HEK293 (cell line): Measurements from ENCODE around the gene CTIF.

Experiments
- CTCF ChIA-PET: fragments of 350-600 bp; formaldehyde crosslinking; extraction: SDS; loops from one replicate; lab custom pipeline; 2021; ENCODE audit warnings: antibody characterized with exemption; lab: Yijun Ruan, JAX
- POLR2A ChIA-PET: fragments of 300-600 bp; formaldehyde crosslinking; extraction: SDS; loops from one replicate; lab custom pipeline; 2020; ENCODE audit warnings: antibody characterized with exemption, inconsistent platforms; lab: Yijun Ruan, JAX
- H3K27ac ChIP-seq: fragments of 200-500 bp; sonication (Bioruptor generic); 2 replicates; pipeline ENCODE4 v1.5.1; 2014; ENCODE audit warnings: low read depth, low read length, control low read depth, inconsistent platforms; ENCODE audit errors: extremely low read depth
- H3K36me3 ChIP-seq, 2 experiments: fragments of 200-500 bp in 1 of 2; sonication (Bioruptor generic) in 1 of 2; 1 replicate in 1 of 2; 2 replicates in 1 of 2; pipeline ENCODE4 v1.5.1; 2014 to 2017; ENCODE audit warnings: inconsistent platforms in 2 of 2, low read length in 2 of 2; ENCODE audit not compliant: control insufficient read depth in 2 of 2, insufficient read depth in 1 of 2
- H3K4me1 ChIP-seq: fragments of 200-500 bp; sonication (Bioruptor generic); 2 replicates; pipeline ENCODE4 v1.5.1; 2014; ENCODE audit warnings: mild to moderate bottlenecking, low read length, inconsistent platforms; ENCODE audit not compliant: control insufficient read depth, insufficient read depth
- H3K4me3 ChIP-seq: 2 replicates; pipeline ENCODE4 v1.5.1; 2011; ENCODE audit warnings: low read depth, mild to moderate bottlenecking, control low read depth, low read length, moderate library complexity
- H3K9me3 ChIP-seq: fragments of 200-500 bp; sonication (Bioruptor generic); 2 replicates; pipeline ENCODE4 v1.5.1; 2014; ENCODE audit warnings: low read depth, low read length, inconsistent platforms; ENCODE audit not compliant: control insufficient read depth, insufficient read depth
- IKZF3 ChIP-seq: fragments of 450-650 bp; IDR thresholded peaks from 2 replicates; pipeline ENCODE4 v1.5.0; 2018; ENCODE audit warnings: missing biosample characterization, mild to moderate bottlenecking, missing genetic modification characterization, moderate library complexity
- ZBTB1 ChIP-seq: fragments of 450-650 bp; formaldehyde crosslinking; IDR thresholded peaks from 2 replicates; pipeline ENCODE4 v1.5.1; 2016; ENCODE audit warnings: missing biosample characterization, missing genetic modification characterization
- ZNF133 ChIP-seq: fragments of 450-650 bp; formaldehyde crosslinking; IDR thresholded peaks from 2 replicates; pipeline ENCODE4 v1.5.1; 2016; ENCODE audit warnings: missing biosample characterization, missing genetic modification characterization
- ZNF138 ChIP-seq: fragments of 450-650 bp; formaldehyde crosslinking; IDR thresholded peaks from 2 replicates; pipeline ENCODE4 v1.5.1; 2016; ENCODE audit warnings: missing biosample characterization, missing genetic modification characterization, borderline replicate concordance
- ZNF24 ChIP-seq: fragments of 450-650 bp; formaldehyde crosslinking; IDR thresholded peaks from 2 replicates; pipeline ENCODE4 v1.5.1; 2016; ENCODE audit warnings: missing biosample characterization, missing genetic modification characterization
- ZNF302 ChIP-seq: fragments of 450-650 bp; formaldehyde crosslinking; IDR thresholded peaks from 2 replicates; pipeline ENCODE4 v1.5.1; 2016; ENCODE audit warnings: missing biosample characterization, missing genetic modification characterization, low read depth
- ZNF433 ChIP-seq: fragments of 450-650 bp; formaldehyde crosslinking; IDR thresholded peaks from 2 replicates; pipeline ENCODE4 v1.5.1; 2016; ENCODE audit warnings: missing biosample characterization, missing genetic modification characterization, low read depth
- ZNF501 ChIP-seq: fragments of 450-650 bp; formaldehyde crosslinking; IDR thresholded peaks from 2 replicates; pipeline ENCODE4 v1.5.1; 2016; ENCODE audit warnings: missing biosample characterization, missing genetic modification characterization
- ZNF658 ChIP-seq: fragments of 450-650 bp; formaldehyde crosslinking; IDR thresholded peaks from 2 replicates; pipeline ENCODE4; 2016; ENCODE audit warnings: missing biosample characterization, missing genetic modification characterization
- ZNF791 ChIP-seq: fragments of 450-650 bp; formaldehyde crosslinking; IDR thresholded peaks from 2 replicates; pipeline ENCODE4 v1.5.1; 2016; ENCODE audit warnings: missing biosample characterization, missing genetic modification characterization
- TF ChIP-seq, protein P1 (sequence below): fragments of 450-650 bp; formaldehyde crosslinking; IDR thresholded peaks from 2 replicates; pipeline ENCODE4 v1.5.1; 2016; ENCODE audit warnings: missing biosample characterization, missing genetic modification characterization
- TF ChIP-seq, protein P2 (sequence below): fragments of 450-650 bp; formaldehyde crosslinking; IDR thresholded peaks from 2 replicates; pipeline ENCODE4 v1.5.1; 2016; ENCODE audit warnings: missing biosample characterization, missing genetic modification characterization, low read depth
- TF ChIP-seq, protein P3 (sequence below): fragments of 450-650 bp; formaldehyde crosslinking; IDR thresholded peaks from 2 replicates; pipeline ENCODE4 v1.5.1; 2016; ENCODE audit warnings: missing biosample characterization, missing genetic modification characterization
- TF ChIP-seq, protein P4 (sequence below): fragments of 450-650 bp; formaldehyde crosslinking; IDR thresholded peaks from 2 replicates; pipeline ENCODE4 v1.5.1; 2017; ENCODE audit warnings: missing biosample characterization, missing genetic modification characterization
- TF ChIP-seq, protein P5 (sequence below): fragments of 450-650 bp; formaldehyde crosslinking; IDR thresholded peaks from 2 replicates; pipeline ENCODE4 v1.5.1; 2016; ENCODE audit warnings: missing biosample characterization, missing genetic modification characterization

The CTIF gene

DNA sequence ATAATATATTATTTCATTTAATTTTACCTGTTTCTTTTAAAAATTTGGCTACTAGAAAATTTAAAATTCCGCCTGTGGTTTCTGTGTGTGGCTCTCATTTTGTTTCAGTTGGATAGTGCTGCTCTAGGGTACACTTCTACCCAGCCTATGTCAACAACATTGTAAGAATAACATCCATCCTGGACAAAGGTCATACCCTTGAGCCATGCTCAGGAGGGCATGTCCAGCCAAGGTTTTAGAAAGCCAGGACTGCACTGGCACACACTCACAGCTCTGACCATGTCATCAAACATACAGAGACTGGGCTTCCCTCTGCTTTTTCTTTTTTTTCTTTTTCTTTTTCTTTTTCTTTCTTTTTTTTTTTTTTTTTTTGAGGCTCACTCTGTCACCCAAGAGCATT, 96.1 kb downstream of the CTIF start (continued):
- TF ChIP-seq ZNF791 (tag by site-specific recombination) = no peak
- TF ChIP-seq ZNF302 (tag by site-specific recombination) = no peak
- TF ChIP-seq ZNF138 (tag by site-specific recombination) = no peak
- TF ChIP-seq ZNF133 (tag by site-specific recombination) = no peak
- TF ChIP-seq ZNF501 = no peak

DNA sequence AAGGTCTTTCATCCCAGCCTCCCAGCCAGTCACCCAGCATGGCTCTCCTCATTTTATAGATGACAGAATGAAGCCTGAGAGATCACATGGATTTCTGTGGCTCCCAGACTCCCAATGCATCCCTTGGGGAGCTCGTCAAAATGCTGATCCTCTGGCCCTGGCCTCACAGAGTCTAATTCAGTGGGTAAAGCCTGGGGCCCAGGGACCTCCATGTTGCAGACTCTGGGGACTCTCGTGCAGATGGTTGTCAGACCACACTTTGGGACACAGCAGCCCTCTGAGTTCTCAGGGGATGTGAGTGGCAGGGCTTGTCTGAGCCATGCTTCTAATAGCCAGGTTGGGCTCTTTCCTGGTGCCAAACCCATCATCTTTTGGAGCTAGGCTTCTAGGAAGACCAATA, 97.0 kb downstream of the CTIF start:
- POLR2A ChIA-PET = no interaction called here
- CTCF ChIA-PET = interaction anchor here (1.2 kb wide), 1 partner anchor 10 kb away, joined by 3 read pairs; no protein-coding TSS in a partner anchor
- H3K4me1 ChIP-seq = no peaks in the 10 kb centered on the region
- H3K4me3 ChIP-seq = no peak overlapping the region
- H3K27ac ChIP-seq = no peak overlapping the region
- TF ChIP-seq ZNF658 = no peak
- TF ChIP-seq ZNF24 = no peak
- TF ChIP-seq, protein P1, sequence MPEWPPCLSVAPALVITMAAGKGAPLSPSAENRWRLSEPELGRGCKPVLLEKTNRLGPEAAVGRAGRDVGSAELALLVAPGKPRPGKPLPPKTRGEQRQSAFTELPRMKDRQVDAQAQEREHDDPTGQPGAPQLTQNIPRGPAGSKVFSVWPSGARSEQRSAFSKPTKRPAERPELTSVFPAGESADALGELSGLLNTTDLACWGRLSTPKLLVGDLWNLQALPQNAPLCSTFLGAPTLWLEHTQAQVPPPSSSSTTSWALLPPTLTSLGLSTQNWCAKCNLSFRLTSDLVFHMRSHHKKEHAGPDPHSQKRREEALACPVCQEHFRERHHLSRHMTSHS (tag by site-specific recombination) = no peak
- TF ChIP-seq IKZF3 (tag by site-specific recombination) = no peak
- TF ChIP-seq, protein P2, sequence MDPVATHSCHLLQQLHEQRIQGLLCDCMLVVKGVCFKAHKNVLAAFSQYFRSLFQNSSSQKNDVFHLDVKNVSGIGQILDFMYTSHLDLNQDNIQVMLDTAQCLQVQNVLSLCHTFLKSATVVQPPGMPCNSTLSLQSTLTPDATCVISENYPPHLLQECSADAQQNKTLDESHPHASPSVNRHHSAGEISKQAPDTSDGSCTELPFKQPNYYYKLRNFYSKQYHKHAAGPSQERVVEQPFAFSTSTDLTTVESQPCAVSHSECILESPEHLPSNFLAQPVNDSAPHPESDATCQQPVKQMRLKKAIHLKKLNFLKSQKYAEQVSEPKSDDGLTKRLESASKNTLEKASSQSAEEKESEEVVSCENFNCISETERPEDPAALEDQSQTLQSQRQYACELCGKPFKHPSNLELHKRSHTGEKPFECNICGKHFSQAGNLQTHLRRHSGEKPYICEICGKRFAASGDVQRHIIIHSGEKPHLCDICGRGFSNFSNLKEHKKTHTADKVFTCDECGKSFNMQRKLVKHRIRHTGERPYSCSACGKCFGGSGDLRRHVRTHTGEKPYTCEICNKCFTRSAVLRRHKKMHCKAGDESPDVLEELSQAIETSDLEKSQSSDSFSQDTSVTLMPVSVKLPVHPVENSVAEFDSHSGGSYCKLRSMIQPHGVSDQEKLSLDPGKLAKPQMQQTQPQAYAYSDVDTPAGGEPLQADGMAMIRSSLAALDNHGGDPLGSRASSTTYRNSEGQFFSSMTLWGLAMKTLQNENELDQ (tag by site-specific recombination) = no peak
- TF ChIP-seq, protein P3, sequence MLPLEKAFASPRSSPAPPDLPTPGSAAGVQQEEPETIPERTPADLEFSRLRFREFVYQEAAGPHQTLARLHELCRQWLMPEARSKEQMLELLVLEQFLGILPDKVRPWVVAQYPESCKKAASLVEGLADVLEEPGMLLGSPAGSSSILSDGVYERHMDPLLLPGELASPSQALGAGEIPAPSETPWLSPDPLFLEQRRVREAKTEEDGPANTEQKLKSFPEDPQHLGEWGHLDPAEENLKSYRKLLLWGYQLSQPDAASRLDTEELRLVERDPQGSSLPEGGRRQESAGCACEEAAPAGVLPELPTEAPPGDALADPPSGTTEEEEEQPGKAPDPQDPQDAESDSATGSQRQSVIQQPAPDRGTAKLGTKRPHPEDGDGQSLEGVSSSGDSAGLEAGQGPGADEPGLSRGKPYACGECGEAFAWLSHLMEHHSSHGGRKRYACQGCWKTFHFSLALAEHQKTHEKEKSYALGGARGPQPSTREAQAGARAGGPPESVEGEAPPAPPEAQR (tag by site-specific recombination) = no peak
- no peak for TF ChIP-seq ZNF433
- TF ChIP-seq, protein P4, sequence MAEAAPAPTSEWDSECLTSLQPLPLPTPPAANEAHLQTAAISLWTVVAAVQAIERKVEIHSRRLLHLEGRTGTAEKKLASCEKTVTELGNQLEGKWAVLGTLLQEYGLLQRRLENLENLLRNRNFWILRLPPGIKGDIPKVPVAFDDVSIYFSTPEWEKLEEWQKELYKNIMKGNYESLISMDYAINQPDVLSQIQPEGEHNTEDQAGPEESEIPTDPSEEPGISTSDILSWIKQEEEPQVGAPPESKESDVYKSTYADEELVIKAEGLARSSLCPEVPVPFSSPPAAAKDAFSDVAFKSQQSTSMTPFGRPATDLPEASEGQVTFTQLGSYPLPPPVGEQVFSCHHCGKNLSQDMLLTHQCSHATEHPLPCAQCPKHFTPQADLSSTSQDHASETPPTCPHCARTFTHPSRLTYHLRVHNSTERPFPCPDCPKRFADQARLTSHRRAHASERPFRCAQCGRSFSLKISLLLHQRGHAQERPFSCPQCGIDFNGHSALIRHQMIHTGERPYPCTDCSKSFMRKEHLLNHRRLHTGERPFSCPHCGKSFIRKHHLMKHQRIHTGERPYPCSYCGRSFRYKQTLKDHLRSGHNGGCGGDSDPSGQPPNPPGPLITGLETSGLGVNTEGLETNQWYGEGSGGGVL (tag by site-specific recombination) = no peak
- H3K9me3 ChIP-seq = no peaks in the 10 kb centered on the region
- H3K36me3 ChIP-seq = no peaks in the 10 kb centered on the region

DNA sequence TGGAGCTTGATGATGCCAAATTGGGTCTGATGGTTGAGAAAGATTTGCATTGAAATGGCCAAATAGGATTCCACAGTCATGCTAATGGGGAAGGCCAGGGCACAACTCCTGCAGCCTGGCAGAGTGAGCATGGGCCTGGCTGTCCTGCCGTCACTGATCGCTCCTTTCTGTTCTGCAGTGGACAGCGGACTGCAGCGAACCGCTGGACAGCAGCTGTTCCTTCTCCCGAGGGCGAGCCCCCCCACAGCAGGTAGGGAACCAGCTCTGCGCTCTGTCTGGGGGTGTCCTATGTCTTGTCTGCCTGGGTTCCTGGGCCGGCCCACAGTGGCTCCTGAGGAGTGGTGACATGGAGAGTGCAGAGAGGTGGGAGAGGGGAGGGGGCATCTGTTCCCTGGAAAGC, 97.6 kb downstream of the CTIF start:
- H3K4me3 ChIP-seq = no peak overlapping the region
- no peaks in the 10 kb centered on the region for H3K4me1 ChIP-seq
- POLR2A ChIA-PET = no interaction called here
- H3K27ac ChIP-seq = no peak overlapping the region
- no peaks in the 10 kb centered on the region for H3K36me3 ChIP-seq
- no peaks in the 10 kb centered on the region for H3K9me3 ChIP-seq
- TF ChIP-seq ZBTB1 (tag by site-specific recombination) = no peak
- TF ChIP-seq, protein P5, sequence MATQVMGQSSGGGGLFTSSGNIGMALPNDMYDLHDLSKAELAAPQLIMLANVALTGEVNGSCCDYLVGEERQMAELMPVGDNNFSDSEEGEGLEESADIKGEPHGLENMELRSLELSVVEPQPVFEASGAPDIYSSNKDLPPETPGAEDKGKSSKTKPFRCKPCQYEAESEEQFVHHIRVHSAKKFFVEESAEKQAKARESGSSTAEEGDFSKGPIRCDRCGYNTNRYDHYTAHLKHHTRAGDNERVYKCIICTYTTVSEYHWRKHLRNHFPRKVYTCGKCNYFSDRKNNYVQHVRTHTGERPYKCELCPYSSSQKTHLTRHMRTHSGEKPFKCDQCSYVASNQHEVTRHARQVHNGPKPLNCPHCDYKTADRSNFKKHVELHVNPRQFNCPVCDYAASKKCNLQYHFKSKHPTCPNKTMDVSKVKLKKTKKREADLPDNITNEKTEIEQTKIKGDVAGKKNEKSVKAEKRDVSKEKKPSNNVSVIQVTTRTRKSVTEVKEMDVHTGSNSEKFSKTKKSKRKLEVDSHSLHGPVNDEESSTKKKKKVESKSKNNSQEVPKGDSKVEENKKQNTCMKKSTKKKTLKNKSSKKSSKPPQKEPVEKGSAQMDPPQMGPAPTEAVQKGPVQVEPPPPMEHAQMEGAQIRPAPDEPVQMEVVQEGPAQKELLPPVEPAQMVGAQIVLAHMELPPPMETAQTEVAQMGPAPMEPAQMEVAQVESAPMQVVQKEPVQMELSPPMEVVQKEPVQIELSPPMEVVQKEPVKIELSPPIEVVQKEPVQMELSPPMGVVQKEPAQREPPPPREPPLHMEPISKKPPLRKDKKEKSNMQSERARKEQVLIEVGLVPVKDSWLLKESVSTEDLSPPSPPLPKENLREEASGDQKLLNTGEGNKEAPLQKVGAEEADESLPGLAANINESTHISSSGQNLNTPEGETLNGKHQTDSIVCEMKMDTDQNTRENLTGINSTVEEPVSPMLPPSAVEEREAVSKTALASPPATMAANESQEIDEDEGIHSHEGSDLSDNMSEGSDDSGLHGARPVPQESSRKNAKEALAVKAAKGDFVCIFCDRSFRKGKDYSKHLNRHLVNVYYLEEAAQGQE (tag by site-specific recombination) = peak; percentile 63; the same call in 1 of the 2 replicates
- TF ChIP-seq, all 188 proteins: peak for 1
- CTCF ChIA-PET = interaction anchor here (1.2 kb wide), 1 partner anchor 9 kb away, joined by 3 read pairs; no protein-coding TSS in a partner anchor
